HG03103 (cell line): ENCODE measurements around the gene USP35.
"Not testable (repeated sequence)": the region's sequence is repeated elsewhere in the genome, so short reads cannot be mapped to it uniquely, and the experiment has no call there.

ENCODE experiments used
- ATAC-seq: cut with Tn5 transposase; IDR thresholded peaks from one replicate; pipeline ENCODE4 v1.9.1; 2021; ENCODE audit warnings: low read depth; ENCODE audit not compliant: unreplicated experiment

The USP35 gene

GRCh38 chr11:78213526-78214330, 25.0 kb downstream of the USP35 start:
- no peak for ATAC-seq

GRCh38 chr11:78214331-78215194, 25.8 kb downstream of the USP35 start:
- no peak for ATAC-seq

- ATAC-seq: no peak
Measured at GRCh38 chr11:78216021-78216420, 27.3 kb downstream of the USP35 start.

DNA sequence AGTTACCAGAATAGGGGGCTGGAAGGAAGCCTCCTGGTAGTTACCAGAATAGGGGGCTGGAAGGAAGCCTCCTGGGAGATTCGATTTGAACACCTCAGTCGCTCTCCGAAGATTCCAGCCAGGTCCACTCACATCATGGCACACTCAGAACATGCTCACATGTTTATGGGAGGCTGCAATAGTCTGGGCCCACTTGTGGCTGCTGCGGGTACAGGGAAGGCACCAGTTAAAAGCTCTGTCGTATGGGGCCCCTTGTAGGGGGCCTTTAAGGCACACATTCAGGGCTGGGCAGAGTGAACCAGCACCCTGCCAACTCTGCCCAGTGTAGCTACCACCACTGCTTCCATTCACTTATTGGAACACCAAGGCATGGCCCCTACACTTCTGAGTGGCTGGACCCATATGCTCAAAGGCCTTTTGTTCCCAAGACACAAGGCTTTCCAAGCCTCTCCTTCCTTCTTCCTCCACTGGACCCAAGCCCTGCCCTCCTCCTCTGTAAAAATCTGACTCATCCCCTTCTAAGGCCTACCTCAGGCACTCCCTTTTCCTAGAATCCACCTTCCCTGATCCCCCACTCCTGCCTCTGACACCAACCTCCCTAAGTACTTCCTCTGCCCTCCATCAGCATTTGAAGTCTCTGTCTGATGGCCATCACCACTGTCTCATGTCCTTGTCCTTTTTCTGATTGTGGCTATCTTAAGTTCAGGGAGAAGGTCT, 28.0 kb downstream of the USP35 start:
- no peak for ATAC-seq

- ATAC-seq: no peak
Measured at GRCh38 chr11:78217650-78218541, 29.2 kb downstream of the USP35 start.

DNA sequence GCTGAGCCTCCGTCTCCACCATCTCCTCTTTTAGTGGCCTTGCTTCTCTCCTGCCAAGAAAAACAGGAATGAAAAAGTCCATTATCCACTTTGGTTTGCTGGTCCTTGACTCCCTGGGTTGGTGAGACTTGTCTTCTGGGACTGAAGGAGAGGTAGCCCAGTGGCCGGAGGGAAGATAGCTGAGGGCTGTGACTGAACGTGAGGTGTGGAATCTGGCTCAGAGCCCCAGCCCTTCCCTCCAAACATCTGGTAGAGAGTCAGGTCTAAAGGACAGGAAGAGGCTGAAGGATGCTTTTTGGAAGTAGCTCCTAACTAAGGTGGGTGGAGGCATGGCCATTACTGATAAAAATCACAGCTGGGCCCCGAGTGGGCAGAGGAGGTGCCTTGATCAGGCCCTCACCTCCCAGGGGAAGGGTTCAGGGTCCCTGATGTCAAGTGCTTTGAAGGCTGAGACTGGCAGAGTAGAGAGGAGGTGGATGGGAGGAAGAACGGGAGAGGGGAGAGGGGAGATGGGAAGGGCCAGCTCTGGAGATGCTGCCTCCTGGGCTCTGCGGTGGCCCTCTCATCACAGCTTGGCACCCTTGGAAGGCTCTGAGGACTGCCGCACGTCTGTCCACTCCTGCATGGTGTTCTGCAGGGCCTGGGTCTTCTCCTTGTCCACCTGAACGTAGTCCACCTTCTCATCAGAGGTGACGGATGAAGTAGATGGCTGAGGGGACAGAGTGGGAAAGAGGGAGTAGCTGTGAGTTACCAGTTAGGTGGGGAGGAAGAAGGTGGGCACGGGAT, 30.2 kb downstream of the USP35 start:
- no peak for ATAC-seq

DNA sequence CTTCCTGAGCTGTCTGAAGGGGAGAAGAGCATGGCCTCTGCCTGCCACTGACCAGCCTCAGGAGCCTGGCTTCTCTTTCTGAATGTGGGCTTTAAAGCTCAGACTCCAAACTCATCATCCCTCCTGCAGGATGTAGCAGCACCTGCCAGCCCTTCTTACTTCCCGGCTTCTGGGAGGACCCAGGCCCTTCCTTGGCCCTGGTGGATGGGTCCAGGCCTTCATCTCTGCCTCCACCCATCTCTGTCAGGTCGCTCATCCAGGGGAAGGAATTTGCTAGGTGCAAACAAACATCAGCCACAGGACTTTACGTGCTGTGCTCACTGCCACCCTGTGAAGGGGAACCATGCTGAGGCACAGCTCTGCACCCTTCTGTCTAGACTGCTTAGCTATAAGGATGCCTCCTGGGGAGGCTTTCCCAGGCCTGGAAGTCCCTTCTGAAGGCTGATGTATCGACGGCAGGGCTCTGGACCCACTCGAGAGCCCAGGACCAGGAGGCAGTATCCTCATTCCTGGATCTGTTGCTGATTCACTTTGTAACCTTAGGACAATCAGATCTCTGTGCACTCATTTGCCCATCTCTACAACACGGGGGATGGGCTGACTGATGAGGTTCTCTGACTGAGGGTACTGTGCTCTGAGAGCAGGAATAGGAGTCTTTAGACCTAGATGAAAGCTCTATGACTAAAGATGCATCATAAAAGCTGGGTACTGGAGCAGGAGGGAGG, 30.9 kb downstream of the USP35 start:
- ATAC-seq: no peak

DNA sequence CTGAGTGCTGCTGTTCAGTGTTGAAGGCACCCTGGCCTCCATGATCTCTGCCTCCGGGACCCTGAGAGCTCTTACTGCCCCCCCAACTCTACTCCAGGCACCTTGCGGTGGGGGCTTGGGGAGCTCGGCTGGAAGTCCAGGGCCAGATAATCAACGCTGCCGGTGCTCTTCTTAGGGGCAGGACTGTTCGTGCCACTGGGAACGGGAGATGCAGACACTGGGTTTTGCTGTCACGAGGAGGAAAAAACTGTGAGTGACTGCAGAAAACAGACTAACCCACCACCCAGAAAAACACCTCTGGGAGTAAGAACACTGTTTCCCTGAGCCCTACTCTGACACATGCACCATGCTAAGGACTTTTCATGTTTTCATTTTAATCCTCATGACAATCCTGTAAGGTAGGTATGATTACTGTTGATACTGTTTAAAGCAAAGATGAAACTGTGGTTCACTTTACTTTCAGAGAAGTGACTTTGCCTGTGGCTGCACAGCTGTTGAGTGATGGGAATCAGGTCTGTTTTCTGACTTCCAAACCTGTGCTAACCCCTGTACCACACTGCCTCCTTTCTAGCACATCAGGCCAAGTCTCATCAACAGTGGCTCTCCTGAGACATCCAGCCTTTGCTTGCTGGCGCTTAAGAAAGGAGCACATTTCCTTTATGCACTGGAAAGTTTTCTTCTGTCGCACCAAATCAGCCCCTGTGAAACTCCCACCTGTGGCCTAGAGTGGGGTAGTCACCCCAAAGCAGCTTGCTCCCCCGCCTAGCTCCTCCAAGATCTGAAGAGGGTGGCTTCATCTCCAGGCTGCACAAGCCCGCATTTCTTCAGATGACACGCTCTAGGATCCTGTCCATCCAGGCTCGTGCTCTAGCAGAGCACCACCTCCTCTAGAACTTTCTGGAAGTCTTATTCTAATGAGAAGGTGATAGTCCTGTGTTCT, 31.8 kb downstream of the USP35 start:
- no peak for ATAC-seq

GRCh38 chr11:78221396-78222315, 32.9 kb downstream of the USP35 start:
- ATAC-seq: no peak

- ATAC-seq: not testable (repeated sequence)
Measured at GRCh38 chr11:78222726-78223125, 34.0 kb downstream of the USP35 start.

DNA sequence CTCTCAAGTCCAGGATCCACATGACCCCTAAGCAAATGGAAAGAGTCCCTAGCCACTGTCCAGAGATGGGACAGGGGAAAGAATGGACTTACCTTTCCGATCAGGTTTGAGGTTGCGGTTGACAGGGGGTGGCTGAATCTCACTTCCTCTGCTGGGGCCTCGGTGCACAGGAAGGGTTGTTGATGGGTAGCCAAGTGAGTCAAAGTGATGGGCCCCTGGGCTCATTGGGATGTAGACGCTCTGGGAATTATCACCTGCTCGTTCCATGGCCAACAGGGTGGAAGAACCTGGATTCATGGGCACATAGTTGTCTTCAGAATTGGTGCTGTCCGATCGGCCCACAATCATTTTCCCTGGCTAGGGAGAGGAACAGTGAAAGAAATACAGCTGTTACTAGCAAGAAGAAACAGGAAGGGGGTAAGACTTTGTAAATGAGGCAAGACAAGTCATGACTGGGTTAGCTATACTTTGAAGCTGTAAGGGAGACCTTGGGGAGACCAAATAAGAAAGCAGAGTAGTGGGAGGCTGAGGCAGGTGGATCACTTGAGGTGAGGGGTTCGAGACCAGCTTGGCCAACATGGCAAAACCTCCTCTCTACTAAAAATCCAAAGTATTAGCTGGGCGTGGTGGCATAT, 34.7 kb downstream of the USP35 start:
- ATAC-seq: peak; percentile 71

- no peak for ATAC-seq
Measured at GRCh38 chr11:78224506-78224905, 35.8 kb downstream of the USP35 start.

DNA sequence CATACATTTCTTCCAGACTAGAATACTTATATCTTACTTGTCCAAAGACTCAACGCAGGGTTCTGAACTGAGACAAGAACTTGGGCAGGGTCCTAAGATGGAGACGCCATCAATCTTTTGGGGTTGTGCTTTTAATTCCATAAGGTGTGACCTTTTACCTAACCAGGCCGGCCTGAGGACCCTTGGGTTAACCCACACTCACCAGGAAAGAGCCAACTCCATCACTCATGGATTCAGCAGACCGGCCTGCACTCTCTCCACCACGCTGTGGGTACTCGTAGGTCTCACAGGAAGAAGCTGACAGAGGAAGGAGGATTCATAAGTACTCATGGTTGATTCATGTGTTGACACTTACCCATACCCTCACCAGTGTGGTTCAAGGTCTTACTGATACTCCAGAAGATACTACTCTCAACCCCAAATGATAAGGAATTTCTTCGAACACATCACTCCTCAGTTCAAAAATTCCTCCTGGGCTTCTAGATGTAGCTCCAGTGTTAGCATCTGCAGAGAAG, 36.2 kb downstream of the USP35 start:
- ATAC-seq: no peak

- no peak for ATAC-seq
Measured at GRCh38 chr11:78226684-78227680, 38.3 kb downstream of the USP35 start.

GRCh38 chr11:78227921-78228320, 39.2 kb downstream of the USP35 start:
- ATAC-seq: no peak
